ENCODE measurements around the gene EXT2. TPM values are rescaled to one million over a fixed set of nuclear protein-coding genes. Genes with fewer than 3 reads are reported as not detected.

Gene EXT2
- total and polyA plus RNA-seq, 2 donors from 2014 or later = 29.8 to 54.1 TPM

- no peak for DNase-seq
- Histone ChIP-seq H3K27ac (ENCODE audit: low read depth in 2 of 2, low read length in 2 of 2) (no peak overlapping the region), H3K9ac (ENCODE audit: low read length in 3 of 3) (no peak overlapping the region), H3K27me3 (ENCODE audit: control insufficient read depth, insufficient read depth, low read length) (no peaks in the 10 kb centered on the region), H3K36me3 (ENCODE audit: control insufficient read depth in 2 of 3, insufficient read depth in 3 of 3, low read length in 3 of 3) (no peaks in the 10 kb centered on the region), H3K4me3 (ENCODE audit: low read length in 3 of 3) (no peak overlapping the region), H3K9me3 (ENCODE audit: control insufficient read depth in 2 of 3, insufficient read depth in 1 of 3, low read length in 3 of 3) (peaks cover 1 to 17% (median 7%) of the 10 kb centered on the region in 3 donors), H3K4me1 (ENCODE audit: control insufficient read depth in 2 of 3, insufficient read depth in 2 of 3, low read depth in 1 of 3, low read length in 3 of 3) (no peaks in the 10 kb centered on the region)
- TF ChIP-seq, protein P1, sequence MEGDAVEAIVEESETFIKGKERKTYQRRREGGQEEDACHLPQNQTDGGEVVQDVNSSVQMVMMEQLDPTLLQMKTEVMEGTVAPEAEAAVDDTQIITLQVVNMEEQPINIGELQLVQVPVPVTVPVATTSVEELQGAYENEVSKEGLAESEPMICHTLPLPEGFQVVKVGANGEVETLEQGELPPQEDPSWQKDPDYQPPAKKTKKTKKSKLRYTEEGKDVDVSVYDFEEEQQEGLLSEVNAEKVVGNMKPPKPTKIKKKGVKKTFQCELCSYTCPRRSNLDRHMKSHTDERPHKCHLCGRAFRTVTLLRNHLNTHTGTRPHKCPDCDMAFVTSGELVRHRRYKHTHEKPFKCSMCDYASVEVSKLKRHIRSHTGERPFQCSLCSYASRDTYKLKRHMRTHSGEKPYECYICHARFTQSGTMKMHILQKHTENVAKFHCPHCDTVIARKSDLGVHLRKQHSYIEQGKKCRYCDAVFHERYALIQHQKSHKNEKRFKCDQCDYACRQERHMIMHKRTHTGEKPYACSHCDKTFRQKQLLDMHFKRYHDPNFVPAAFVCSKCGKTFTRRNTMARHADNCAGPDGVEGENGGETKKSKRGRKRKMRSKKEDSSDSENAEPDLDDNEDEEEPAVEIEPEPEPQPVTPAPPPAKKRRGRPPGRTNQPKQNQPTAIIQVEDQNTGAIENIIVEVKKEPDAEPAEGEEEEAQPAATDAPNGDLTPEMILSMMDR (IDR thresholded peaks at IDR 0.05; ENCODE audit: borderline replicate concordance, extremely low read depth, insufficient read depth) = no peak
- intact Hi-C loops (cut with DNase I) = no loop called here
- no peak for FAIRE-seq
Observed at GRCh38 chr11:44252999-44253602, 157.6 kb downstream of the EXT2 start.

DNA sequence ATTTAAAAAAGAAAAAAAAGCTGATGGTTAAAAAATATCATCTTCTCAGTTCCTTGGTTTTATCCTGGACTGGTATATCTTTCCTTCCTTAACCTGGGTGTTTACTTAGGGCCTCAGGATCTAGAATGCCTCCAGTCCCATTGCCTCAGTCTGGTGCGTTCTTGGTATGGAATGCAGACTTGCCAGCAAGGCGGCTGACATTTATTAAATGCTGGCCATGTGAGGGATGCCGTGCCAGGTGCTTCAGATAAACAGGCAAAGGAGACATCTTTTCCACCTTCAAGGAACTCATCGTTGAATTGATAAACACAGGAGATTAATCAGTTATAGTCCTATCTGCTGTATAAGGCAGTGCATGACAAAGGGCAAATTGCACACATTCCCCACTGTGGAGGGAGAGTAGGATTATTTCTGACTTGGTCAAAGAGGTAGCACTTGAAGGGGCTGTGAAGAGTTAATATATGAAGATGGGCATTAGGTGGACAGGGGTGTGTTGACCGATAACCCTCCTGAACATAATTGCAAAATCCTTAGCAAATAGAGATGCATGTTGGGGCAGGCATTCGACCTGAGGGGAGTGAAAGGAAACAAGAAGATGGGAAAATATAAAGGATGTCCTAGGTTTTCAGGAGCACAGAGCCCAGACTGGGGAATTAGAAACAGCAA is 160.1 kb downstream of the EXT2 start:
- Histone ChIP-seq H3K9me3 (ENCODE audit: control insufficient read depth in 2 of 3, insufficient read depth in 1 of 3, low read length in 3 of 3) (peaks cover 1 to 17% (median 7%) of the 10 kb centered on the region in 3 donors), H3K27ac (ENCODE audit: low read depth in 2 of 2, low read length in 2 of 2) (no peak overlapping the region), H3K9ac (ENCODE audit: low read length in 3 of 3) (no peak overlapping the region), H3K4me1 (ENCODE audit: control insufficient read depth in 2 of 3, insufficient read depth in 2 of 3, low read depth in 1 of 3, low read length in 3 of 3) (no peaks in the 10 kb centered on the region), H3K4me3 (ENCODE audit: low read length in 3 of 3) (no peak overlapping the region), H3K27me3 (ENCODE audit: control insufficient read depth, insufficient read depth, low read length) (no peaks in the 10 kb centered on the region), H3K36me3 (ENCODE audit: control insufficient read depth in 2 of 3, insufficient read depth in 3 of 3, low read length in 3 of 3) (no peaks in the 10 kb centered on the region)
- FAIRE-seq = no peak
- TF ChIP-seq, protein P1 (IDR thresholded peaks at IDR 0.05; ENCODE audit: borderline replicate concordance, extremely low read depth, insufficient read depth) = no peak
- no peak for DNase-seq
- intact Hi-C loops (cut with DNase I) = no loop called here

DNA sequence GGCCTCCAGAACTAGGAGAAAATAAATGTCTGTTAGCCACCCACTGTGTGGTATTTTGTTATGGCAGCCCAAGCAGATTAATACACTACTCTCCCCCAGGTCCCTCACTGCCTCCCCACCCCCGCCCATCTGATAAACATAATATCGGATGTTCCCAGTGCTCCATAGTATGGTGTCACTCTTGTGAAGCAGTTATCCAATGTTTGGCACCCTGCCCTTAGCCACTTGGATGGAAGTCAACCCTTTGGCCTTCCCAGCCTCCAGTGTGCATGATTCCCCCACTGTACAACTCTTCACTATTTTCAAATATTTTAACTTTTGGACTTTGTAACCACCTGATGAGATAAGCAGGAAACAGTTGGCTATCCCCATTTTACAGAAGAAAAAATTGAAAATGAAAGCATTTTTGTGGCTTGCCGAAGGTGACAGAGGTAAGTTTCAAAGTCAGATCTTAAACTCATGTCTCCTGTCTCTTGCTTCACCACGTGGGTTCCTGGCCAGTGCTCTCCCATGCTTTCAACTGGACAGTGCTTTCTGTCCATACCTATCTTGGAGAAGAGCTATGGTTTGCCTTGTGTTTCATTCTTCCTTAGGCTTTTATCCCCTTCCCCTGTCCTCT is 161.3 kb downstream of the EXT2 start:
- peaks cover 1 to 17% (median 7%) of the 10 kb centered on the region in 3 donors for H3K9me3 ChIP-seq (ENCODE audit: control insufficient read depth in 2 of 3, insufficient read depth in 1 of 3, low read length in 3 of 3)
- no peak overlapping the region for H3K4me3 ChIP-seq (ENCODE audit: low read length in 3 of 3)
- intact Hi-C loops (cut with DNase I) = no loop called here
- no peak overlapping the region for H3K9ac ChIP-seq (ENCODE audit: low read length in 3 of 3)
- FAIRE-seq = no peak
- no peaks in the 10 kb centered on the region for H3K27me3 ChIP-seq (ENCODE audit: control insufficient read depth, insufficient read depth, low read length)
- TF ChIP-seq, protein P1 (IDR thresholded peaks at IDR 0.05; ENCODE audit: borderline replicate concordance, extremely low read depth, insufficient read depth) = no peak
- no peaks in the 10 kb centered on the region for H3K4me1 ChIP-seq (ENCODE audit: control insufficient read depth in 2 of 3, insufficient read depth in 2 of 3, low read depth in 1 of 3, low read length in 3 of 3)
- no peak for DNase-seq
- H3K27ac ChIP-seq (ENCODE audit: low read depth in 2 of 2, low read length in 2 of 2) = no peak overlapping the region
- no peaks in the 10 kb centered on the region for H3K36me3 ChIP-seq (ENCODE audit: control insufficient read depth in 2 of 3, insufficient read depth in 3 of 3, low read length in 3 of 3)

Measured in kidney (tissue), 14 donors.